GM10266 (cell line): Measurements from ENCODE around the gene CDH13.

Experiments used
- DNase-seq: peaks from one replicate; pipeline ENCODE4 v3.0.0; 2012; ENCODE audit errors: extremely low spot score
- CTCF ChIP-seq: IDR thresholded peaks from 2 replicates; pipeline ENCODE4 v1.5.1; 2012; ENCODE audit warnings: mild to moderate bottlenecking, low read depth; ENCODE audit not compliant: control insufficient read depth, insufficient read depth; ENCODE audit errors: missing control alignments

CDH13 gene

GRCh38 chr16:83807327-83807709 is 1180.5 kb downstream of the CDH13 start:
- no peak for TF ChIP-seq CTCF
- no peak for DNase-seq

GRCh38 chr16:83807710-83808572 is 1181.2 kb downstream of the CDH13 start, which contains the start of gene HSBP1:
TSS of gene HSBP1 (plus strand) at chr16:83807978. CDS start at chr16:83808077, 99 bp downstream.
- TF ChIP-seq CTCF, result no peak
- DNase-seq, result peak; percentile 97

- no peak for TF ChIP-seq CTCF
- DNase-seq, result no peak
These were observed 1181.8 kb downstream of the CDH13 start for GRCh38 chr16:83808573-83809014.

GRCh38 chr16:83809092-83809491 is 1182.3 kb downstream of the CDH13 start:
- TF ChIP-seq CTCF, result no peak
- DNase-seq, result no peak

GRCh38 chr16:83810901-83811300 is 1184.1 kb downstream of the CDH13 start:
- TF ChIP-seq CTCF, result no peak

GRCh38 chr16:83813823-83814658 is 1187.3 kb downstream of the CDH13 start:
- no peak for DNase-seq
- TF ChIP-seq CTCF, result no peak

More at GRCh38 chr16:83810901-83811300, 1184.1 kb downstream of the CDH13 start:
- no peak for DNase-seq

GRCh38 chr16:83814659-83814985 is 1187.9 kb downstream of the CDH13 start:
- TF ChIP-seq CTCF, result no peak
- no peak for DNase-seq
